ENCODE results near the gene CADM4.

Gene CADM4

DNA sequence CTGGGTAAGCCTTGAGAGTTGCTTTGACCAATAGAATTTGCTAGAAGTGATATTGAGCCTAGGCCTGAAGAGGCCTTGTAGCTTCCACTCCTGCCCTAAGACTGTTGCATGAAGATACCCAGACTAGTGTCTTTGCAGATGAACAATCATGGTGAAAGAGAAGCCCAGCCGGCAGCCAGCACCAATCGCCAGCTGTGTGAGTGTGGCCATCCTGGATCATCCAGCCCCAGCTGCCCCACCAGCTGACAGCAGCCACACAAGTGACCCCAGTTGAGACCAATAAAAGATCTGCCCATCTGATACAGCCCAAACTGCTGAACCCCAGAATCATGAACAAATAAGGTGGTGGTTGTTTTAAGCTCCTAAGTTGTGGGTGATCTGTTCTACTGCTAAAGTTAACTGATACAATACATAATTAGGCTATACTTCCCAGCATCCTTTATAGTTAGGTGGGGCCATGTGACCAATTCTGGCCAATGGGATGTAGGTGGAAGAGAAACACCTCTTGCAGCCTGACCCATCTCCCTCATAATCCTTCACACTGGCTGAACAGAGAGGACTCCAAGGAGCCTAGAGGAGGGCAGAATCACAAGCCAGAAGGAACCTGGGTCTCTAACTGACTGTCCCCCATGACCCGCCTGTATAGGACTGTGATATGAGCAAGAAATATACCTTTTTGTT is 10.9 kb downstream of the CADM4 start:
- no peak overlapping the region for H3K27ac ChIP-seq
- TF ChIP-seq, protein P1, sequence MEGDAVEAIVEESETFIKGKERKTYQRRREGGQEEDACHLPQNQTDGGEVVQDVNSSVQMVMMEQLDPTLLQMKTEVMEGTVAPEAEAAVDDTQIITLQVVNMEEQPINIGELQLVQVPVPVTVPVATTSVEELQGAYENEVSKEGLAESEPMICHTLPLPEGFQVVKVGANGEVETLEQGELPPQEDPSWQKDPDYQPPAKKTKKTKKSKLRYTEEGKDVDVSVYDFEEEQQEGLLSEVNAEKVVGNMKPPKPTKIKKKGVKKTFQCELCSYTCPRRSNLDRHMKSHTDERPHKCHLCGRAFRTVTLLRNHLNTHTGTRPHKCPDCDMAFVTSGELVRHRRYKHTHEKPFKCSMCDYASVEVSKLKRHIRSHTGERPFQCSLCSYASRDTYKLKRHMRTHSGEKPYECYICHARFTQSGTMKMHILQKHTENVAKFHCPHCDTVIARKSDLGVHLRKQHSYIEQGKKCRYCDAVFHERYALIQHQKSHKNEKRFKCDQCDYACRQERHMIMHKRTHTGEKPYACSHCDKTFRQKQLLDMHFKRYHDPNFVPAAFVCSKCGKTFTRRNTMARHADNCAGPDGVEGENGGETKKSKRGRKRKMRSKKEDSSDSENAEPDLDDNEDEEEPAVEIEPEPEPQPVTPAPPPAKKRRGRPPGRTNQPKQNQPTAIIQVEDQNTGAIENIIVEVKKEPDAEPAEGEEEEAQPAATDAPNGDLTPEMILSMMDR (conservative IDR thresholded peaks at IDR 0.05): no peak
- no peak for TF ChIP-seq ZFX (IDR thresholded peaks at IDR 0.05)

DNA sequence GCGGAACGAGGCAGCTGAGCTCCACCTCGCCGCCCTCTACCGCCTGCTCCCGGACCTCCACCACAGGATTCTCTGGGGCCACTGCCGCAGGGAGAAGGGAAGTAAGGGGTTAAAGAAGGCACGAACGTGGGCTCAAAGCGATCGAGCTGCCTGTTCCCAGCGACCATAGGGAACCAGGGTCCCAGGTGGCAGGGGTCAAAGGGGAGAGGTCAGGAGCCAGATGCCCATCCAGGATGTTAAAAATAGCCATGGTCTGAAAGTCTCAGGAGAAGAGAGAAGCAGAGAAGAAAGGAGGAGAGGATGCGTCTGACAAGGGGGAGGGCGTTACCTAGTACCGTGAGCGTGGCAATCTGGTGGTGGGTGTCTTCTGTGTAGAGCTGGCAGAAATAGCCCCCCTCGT is 12.8 kb downstream of the CADM4 start:
- H3K27ac ChIP-seq: no peak overlapping the region
- TF ChIP-seq, protein P1 (conservative IDR thresholded peaks at IDR 0.05): no peak
- TF ChIP-seq ZFX (IDR thresholded peaks at IDR 0.05): no peak

DNA sequence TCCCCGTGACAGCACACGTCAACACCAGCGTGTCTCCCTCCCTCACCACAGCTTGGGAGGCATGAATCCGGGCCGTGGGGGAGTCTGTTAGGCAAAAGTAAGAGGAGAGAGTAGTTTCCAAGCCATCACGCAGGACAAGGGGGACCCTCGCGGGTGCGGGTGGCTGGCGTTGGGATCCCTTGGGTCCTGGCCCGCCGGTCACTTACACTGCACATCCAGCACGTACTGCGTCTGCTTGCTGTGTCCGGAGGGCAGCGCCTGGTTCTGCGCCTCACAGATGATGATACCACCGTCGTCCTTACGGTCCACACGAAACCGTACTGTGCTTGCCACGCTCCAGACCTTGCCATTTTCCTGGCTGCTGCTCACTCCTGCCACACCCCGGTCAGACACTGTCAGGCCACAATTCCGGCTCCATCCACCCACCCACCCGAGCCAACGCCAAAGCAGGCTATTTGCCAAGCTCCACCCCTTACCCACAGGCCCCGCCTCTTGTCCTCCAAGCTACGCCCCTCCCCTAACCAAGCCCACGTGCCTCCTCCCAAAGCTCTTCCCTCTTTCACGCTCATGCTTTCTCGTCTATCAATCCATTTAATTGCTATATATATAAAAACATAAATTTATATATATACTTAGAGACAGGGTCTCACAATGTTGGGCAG is 13.6 kb downstream of the CADM4 start:
- TF ChIP-seq, protein P1 (conservative IDR thresholded peaks at IDR 0.05): no peak
- TF ChIP-seq ZFX (IDR thresholded peaks at IDR 0.05): no peak

DNA sequence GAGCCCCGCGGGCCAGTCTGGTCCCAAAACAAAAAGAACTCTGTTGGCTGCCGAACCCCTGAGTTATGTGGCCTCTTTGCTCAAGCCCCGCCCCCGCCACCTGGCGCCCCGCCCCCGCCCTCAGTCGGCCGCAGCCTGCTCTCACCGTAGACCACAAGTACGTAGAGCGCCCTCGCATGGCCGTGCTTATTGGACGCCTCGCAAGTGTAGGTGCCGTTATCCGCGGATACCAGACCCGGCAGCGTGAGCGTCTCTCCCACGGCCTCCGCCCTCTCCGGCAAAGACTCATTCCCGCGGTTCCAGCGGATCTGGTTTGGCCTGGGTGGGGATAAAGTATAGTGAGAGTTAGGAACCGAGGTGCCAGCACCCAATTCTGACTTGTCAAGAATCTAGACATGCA is 14.7 kb downstream of the CADM4 start:
- no peak for TF ChIP-seq ZFX (IDR thresholded peaks at IDR 0.05)
- TF ChIP-seq, protein P1 (conservative IDR thresholded peaks at IDR 0.05): no peak
- no peak overlapping the region for H3K27ac ChIP-seq

More for the DNA sequence above, 13.6 kb downstream of the CADM4 start:
- H3K27ac ChIP-seq: no peak overlapping the region

DNA sequence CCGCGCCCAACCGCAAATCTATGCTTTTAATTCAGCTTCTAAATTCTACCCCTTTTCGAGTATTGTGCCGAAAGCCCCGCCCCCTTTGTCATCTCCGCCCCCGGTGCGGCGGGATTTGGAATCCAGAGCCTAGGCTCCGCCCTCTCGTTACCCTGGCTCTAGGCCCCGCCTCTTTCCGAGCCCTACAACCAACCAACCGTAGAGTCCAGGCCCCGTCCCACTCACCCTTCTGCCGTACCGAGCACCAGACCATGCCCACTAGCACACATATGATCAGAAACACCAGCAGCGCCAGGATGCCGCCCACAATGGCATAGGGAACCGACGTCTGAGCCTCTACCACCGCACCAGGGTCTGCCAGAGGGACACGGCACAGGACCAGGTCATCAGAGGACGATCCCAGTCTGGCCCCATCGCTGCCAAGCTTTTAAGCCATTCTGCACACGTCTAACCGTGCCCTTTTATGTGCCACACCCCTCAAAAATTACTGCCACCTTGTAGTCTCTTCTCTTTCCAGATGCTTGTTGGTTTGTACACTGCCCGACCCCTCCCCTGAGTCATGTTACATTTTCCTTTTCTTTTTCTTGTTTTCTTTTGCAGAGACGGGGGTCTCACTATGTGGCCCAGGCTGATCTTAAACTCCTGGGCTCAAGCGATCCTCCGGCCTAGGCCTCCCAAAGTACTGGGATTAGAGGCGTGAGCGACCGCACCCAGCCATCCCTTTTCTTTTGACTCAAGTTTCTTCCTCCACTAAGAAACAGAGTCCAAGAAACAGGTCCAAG is 15.6 kb downstream of the CADM4 start:
- no peak overlapping the region for H3K27ac ChIP-seq
- TF ChIP-seq, protein P1 (conservative IDR thresholded peaks at IDR 0.05): no peak
- TF ChIP-seq ZFX (IDR thresholded peaks at IDR 0.05): no peak

DNA sequence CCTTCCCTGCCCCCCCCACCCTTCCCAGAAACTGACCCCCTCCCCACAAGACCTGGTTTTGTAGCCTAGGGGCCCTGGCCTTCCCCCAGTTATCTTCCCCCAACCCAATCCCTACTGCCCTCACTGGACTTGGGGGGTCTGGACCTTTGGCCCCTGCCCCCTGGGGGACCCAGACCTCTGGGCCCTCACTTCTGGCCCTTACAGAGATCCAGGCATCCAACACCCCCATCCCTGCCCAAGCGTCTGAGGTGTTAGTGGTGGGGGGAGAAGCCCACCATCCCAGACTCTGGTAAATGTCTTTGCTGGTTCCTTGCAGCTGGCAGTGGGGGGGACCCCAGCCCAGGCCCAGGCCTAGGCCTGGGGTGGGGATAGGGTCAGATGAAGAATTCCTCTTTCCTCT is 16.7 kb downstream of the CADM4 start:
- no peak overlapping the region for H3K27ac ChIP-seq
- TF ChIP-seq, protein P1 (conservative IDR thresholded peaks at IDR 0.05): no peak
- TF ChIP-seq ZFX (IDR thresholded peaks at IDR 0.05): no peak

DNA sequence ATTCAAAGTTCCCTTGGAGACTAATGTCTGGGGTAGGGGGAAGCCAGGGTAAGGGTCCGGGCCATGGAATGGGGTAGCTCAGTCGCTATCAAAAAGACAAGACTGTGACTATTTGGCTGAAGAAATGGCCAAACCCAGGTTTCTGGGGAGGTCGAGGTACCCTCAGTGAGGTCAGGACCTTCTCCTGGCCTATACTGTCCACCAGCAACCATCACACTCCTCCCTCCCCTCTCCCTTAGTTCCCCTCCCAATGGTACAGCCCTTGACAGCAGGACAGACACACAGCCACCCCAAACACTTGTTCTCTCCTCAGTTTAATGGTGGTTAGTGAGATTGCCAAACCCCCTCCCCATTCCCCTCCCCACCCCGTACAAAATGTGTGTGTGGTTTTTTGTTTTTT is 17.6 kb downstream of the CADM4 start:
- no peak overlapping the region for H3K27ac ChIP-seq

More for the DNA sequence above, 17.6 kb downstream of the CADM4 start:
- TF ChIP-seq, protein P1 (conservative IDR thresholded peaks at IDR 0.05): no peak
- TF ChIP-seq ZFX (IDR thresholded peaks at IDR 0.05): no peak
